Measurements from ENCODE around the gene TBC1D25. TPM values are rescaled to one million over a fixed set of nuclear protein-coding genes. Genes with fewer than 3 reads are reported as not detected.
A peak's percentile ranks its signal among the peaks of the same experiment; 100 is the strongest.

TBC1D25 gene
- total and polyA plus RNA-seq, 7 donors = 9.3 to 18.4 (median 12.1) TPM

- DNase-seq (no peak), ATAC-seq (no peak)
- TF ChIP-seq CTCF (IDR thresholded peaks at IDR 0.05) = no peak
- Histone ChIP-seq H3K27me3 (ENCODE audit: insufficient read depth in 3 of 3, low read length in 2 of 3) (no peaks in the 10 kb centered on the region), H3K9me3 (no peaks in the 10 kb centered on the region), H3K27ac (no peak overlapping the region), H3K4me1 (no peaks in the 10 kb centered on the region), H3K36me3 (ENCODE audit: insufficient read depth in 1 of 2, low read depth in 1 of 2) (peaks cover 0 to 4% of the 10 kb centered on the region in 2 donors), H3K4me3 (no peak overlapping the region)
- 36 to 58% (median 44%) methylated on average over 2 of the region's 2 CpGs for whole genome bisulfite sequencing, 3 donors
- intact Hi-C loops (cut with DNase I) = no loop called here
These were observed 45.2 kb downstream of the TBC1D25 start for GRCh38 chrX:48584698-48585097.

- DNase-seq = no peak
- ATAC-seq = peak in 2 of 4 donors; percentile 15 to 28
- WGBS, 3 donors = 46 to 70% (median 51%) methylated on average over 7 to 13 of the region's 13 CpGs
- H3K9me3 ChIP-seq = no peaks in the 10 kb centered on the region
- peaks cover 0 to 3% (median 0%) of the 10 kb centered on the region in 3 donors for H3K27me3 ChIP-seq (ENCODE audit: insufficient read depth in 3 of 3, low read length in 2 of 3)
- intact Hi-C loops (cut with DNase I) = no loop called here
- peak overlapping the region; percentile 27 for H3K27ac ChIP-seq
- no peaks in the 10 kb centered on the region for H3K4me1 ChIP-seq
- no peaks in the 10 kb centered on the region for H3K36me3 ChIP-seq (ENCODE audit: insufficient read depth in 1 of 2, low read depth in 1 of 2)
- H3K4me3 ChIP-seq = no peak overlapping the region
- no peak for TF ChIP-seq CTCF (IDR thresholded peaks at IDR 0.05)
These were observed 50.1 kb downstream of the TBC1D25 start for GRCh38 chrX:48589482-48590162.

- Histone ChIP-seq H3K9me3 (no peaks in the 10 kb centered on the region), H3K4me3 (no peak overlapping the region), H3K4me1 (no peaks in the 10 kb centered on the region), H3K27me3 (ENCODE audit: insufficient read depth in 3 of 3, low read length in 2 of 3) (peaks cover 0 to 3% (median 0%) of the 10 kb centered on the region in 3 donors), H3K27ac (peak overlapping the region; percentile 27), H3K36me3 (ENCODE audit: insufficient read depth in 1 of 2, low read depth in 1 of 2) (no peaks in the 10 kb centered on the region)
- intact Hi-C loops (cut with DNase I) = no loop called here
- ATAC-seq = peak in 3 of 4 donors; percentile 38 to 67 (median 48)
- WGBS, 3 donors = 80 to 88% (median 88%) methylated on average over 20 to 21 of the region's 21 CpGs
- no peak for DNase-seq
- no peak for TF ChIP-seq CTCF (IDR thresholded peaks at IDR 0.05)
These were observed 50.9 kb downstream of the TBC1D25 start for GRCh38 chrX:48590203-48591103.

- H3K4me1 ChIP-seq = no peaks in the 10 kb centered on the region
- no peak for TF ChIP-seq CTCF (IDR thresholded peaks at IDR 0.05)
- H3K36me3 ChIP-seq (ENCODE audit: insufficient read depth in 1 of 2, low read depth in 1 of 2) = no peaks in the 10 kb centered on the region
- peak; percentile 55 to 91 (median 87) for ATAC-seq
- H3K9me3 ChIP-seq = no peaks in the 10 kb centered on the region
- peaks cover 0 to 3% (median 0%) of the 10 kb centered on the region in 3 donors for H3K27me3 ChIP-seq (ENCODE audit: insufficient read depth in 3 of 3, low read length in 2 of 3)
- 59 to 67% (median 63%) methylated on average over 9 of the region's 9 CpGs for WGBS, 3 donors
- H3K27ac ChIP-seq = peak overlapping the region; percentile 27
- DNase-seq = no peak
- no peak overlapping the region for H3K4me3 ChIP-seq
- intact Hi-C loops (cut with DNase I) = no loop called here
These were observed 51.8 kb downstream of the TBC1D25 start for GRCh38 chrX:48591255-48591791.

Data from psoas muscle (tissue), 8 donors.